Dedifferentiated amniotic fluid mesenchymal stem cell (primary cell): ENCODE data around the gene SLC2A13.
"Not testable (repeated sequence)": the region's sequence is repeated elsewhere in the genome, so short reads cannot be mapped to it uniquely, and the experiment has no call there.

ENCODE experiments used
- DNase-seq: peaks from one replicate; pipeline ENCODE4 v3.0.0-alpha.2; 2016; ENCODE audit errors: extremely low spot score

Gene SLC2A13

DNA sequence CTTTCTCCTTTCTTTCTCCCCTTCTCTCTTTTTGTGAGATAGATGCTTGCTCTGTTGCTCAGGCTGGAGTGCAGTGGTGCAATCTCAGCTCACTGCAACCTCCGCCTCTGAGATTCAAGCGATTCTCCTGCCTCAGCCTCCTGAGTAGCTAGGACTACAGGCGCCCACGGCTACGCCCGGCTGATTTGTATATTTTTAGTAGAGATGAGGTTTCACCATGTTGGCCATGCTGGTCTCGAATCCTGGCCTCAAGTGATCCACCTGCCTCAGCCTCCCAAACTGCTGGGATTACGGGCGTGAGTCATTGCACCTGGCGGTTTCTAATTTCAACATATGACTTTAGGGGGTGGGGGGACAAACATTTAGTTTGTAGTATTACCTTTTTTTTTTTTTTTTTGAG lies 293.4 kb downstream of the SLC2A13 start:
- not testable (repeated sequence) for DNase-seq

DNA sequence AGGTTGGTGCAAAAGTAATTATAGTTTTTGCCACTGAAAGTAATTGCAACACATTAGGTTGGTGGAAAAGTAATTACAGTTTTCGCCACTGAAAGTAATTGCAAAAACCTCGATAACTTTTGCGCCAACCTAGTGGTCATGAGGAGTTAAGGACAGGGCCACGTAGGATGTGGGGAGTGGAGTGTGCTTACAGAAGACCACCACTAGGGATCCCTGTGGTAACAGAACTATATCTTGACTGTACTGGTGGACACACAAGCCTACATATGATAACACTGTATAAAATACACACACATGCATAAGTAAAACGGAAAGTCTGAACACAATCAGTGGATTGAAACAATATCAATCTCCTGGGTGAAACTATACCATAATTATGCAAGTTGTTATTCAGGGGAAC lies 298.8 kb downstream of the SLC2A13 start:
- no peak for DNase-seq

DNA sequence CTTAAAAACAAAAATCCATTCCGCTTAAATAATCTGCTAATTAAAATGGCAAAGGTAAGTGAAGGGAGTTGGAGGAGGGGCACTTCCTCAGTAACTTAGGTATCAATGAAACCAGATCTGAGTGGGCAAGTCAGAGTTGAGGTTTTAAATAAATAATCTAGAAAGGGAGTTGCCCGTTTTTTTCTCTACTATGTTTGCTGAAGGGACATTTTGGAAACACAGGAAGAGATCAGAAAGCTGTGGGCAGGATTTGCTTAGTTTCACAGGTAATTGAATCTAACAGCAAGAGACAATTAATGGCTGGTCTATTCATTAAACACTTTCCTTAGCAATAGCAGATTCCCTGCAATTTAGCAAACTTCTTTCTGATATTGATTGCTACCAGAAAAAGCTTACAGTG lies 300.2 kb downstream of the SLC2A13 start:
- no peak for DNase-seq

DNA sequence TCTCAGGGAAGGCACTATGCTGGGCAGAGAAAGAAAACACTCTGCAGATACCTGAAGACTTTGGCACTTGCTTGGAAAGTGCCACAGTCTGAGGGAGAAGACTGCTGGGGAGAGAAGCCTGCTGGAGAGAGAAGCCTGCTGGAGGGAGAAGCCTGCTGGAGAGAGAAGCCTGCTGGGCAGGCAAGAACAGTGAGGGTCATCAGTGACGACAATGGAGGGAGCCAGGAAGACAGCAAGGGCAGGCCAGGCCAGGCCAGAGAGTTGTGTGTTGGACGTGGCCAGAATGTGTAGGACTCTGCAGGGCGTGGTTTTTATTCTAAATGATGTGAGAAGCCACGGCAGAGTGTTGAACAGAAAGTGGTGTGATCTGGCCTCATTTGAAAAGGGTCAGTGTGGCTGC lies 301.0 kb downstream of the SLC2A13 start:
- no peak for DNase-seq

DNA sequence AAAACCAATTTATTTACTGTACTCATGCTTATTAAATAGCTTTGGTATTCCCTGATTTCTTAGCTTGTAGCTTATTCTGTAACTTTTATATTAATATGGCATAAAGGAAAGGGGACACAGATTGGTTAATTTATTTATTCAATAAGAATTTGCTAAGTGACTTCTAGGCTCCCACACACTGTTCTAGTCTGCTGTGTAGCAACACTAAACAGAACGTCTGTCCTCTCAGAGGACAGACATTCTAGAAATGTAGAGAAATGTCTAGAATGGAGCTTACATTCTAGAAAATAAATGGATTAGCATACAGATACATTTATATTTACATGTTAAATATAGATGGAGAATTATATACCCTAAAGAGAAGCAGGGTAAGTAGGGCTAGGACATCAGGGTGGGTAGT lies 301.4 kb downstream of the SLC2A13 start:
- no peak for DNase-seq

DNA sequence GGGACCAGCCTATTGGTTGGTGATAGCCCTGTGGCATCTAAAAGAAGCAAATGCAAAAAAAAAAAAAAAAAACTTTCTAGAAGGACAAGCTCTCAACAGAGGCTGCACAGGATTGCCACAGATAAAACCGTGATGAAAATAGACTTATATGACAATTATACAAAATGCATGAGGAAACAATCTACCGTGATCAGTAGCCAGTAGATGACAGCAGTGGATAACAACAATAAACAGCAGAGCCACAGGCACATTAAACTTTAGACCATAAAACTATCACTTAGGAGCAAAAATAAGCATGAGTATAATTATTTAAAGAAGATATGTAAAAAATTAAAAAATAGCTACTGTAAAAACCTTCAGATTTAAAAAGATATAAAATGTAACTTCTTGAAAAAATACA lies 302.7 kb downstream of the SLC2A13 start:
- no peak for DNase-seq

DNA sequence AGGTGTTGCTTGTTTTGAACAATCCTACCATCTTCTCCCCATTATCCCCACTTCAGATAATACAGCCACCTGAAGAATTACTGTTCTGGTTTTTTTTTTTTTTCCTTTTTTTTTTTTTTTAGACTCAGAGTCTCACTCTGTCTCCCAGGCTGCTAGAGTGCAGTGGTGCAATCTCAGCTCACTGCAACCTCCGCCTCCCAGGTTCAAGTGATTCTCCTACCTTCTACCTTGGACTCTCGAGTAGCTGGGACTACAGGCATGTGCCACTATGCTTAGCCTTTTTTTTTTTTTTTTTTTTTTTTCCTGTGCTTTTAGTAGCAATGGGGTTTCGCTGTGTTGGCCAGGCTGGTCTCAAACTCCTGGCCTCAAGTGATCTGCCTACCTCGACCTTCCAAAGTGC lies 306.9 kb downstream of the SLC2A13 start:
- no peak for DNase-seq

DNA sequence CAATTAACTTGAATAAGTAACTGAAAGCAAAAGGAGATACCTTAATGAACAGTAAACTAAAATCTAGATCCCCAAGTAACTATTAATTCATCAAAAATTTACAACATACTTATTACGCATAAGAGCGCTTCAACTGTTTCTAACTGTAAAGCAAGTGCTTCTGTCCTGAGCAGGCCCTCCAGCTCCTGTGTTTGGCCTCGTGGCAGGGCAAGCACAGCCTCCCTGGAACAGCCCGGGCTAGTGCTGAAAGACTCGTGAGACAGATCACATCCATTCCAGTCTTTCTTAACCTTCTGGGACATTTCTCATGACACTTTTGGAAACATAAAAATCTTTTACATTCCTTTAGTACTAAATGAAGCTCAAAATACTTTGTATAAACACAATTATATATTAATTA lies 307.5 kb downstream of the SLC2A13 start:
- no peak for DNase-seq

DNA sequence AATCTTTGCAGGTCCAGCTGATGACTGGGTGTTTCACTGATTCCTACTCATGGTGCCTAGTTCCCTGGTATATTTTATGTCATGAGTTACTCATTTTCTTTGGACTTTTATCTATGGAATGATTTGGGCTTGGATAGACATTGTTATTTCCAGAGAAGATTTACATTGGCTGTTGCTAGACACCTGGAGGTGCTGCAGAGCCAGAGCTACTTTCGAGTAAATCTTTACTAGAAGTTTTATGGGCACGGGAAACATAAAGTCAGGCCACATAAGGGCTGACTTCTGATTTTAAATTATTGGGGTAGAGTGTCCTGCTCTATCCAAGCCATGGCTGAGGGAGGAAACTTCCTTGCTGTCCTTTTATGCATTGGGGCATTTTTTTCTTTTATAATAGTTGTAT lies 310.4 kb downstream of the SLC2A13 start:
- DNase-seq: no peak

DNA sequence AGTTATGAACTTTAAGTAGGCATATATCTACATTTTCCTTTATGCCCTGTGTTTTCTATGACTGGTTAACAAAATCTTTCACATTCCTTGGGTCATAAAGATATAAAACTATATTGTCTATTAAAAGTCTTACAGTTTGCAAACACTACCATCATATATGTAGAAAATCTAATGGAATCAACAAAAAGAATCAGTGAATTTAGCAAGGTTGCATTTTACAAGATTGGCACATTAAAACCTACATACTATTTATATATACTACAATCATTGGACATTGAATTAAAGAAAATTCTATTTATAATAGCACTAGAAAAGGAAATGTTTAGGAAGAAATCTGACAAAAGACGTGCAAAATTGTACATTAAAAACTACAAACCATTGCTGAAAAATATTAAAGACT lies 312.9 kb downstream of the SLC2A13 start:
- DNase-seq: no peak

DNA sequence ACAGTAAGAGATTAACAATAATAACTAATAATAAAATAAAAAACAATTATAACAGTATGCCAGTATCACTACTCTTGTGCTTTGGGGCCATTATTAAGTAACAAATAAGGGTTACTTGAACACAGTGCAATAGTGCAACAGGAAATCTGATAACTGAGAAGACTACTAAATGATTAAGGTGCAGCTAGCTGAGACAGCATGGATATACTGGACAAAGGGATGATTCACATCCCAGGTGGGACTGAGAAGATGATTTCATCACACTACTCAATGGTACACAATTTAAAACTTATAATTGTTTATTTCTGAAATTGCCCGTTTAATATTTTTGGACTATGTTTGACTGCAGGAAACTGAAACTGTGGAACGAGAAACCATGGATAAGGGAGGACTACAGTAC lies 317.6 kb downstream of the SLC2A13 start:
- no peak for DNase-seq

DNA sequence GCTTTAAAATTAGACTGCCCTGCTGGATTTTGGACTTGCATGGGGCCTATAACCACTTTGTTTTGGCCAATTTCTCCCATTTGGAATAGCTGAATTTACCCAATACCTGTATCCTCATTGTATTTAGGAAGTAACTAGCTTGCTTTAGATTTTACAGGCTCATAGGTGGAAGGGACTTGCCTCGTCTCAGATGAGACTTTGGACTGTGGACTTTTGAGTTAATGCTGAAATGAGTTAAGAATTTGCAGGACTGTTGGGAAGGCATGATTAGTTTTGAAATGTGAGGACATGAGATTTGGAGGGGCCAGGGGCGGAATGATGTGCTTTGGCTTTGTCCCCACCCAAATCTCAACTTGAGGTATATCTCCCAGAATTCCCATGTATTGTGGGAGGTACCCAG lies 320.1 kb downstream of the SLC2A13 start:
- DNase-seq: not testable (repeated sequence)

DNA sequence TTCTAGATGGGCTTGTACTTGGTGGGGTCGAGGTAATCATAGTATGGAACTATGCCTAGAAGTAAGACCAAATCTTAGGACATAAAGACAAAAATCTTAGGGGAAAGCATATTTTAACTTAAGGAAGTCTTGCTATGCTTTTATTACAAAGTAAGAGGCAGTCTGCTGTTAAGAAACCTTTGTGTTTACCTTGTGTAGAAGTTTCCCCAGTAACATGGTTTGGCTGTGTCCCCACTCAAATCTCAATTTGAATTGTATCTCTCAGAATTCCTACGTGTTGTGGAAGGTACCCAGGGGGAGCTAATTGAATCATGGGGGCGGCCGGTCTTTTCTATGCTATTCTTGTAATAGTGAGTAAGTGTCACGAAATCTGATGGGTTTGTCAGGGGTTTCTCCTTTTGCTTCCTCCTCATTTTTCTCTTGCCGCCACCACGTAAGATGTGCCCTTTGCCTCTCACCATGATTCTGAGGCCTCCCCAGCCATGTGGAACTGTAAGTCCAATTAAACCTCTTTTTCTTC lies 323.8 kb downstream of the SLC2A13 start:
- DNase-seq: no peak

DNA sequence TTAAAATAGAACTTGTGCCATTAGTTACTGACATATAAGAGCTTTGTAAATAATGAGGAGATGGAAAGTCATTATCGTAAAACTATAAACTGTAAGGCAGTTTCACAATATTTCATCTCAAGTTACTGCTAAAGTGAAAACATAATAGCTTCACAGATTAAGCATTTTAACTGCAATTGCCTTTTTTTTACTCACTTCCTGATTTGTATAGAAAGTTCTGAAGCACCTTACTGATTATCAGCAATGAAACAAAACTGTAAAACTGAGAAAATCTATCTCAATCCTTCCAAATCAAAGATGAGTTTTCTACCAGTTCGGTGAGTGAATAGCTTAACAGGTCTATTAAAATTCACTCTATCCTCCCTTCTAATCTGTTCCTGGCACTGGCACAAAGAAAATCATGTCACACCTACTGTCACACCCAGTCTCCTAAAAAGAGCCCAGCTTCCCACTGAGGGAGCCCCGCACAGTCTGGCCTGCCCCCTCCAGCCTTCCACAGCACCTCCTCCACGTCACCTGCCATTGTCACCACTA lies 324.9 kb downstream of the SLC2A13 start:
- DNase-seq: no peak

DNA sequence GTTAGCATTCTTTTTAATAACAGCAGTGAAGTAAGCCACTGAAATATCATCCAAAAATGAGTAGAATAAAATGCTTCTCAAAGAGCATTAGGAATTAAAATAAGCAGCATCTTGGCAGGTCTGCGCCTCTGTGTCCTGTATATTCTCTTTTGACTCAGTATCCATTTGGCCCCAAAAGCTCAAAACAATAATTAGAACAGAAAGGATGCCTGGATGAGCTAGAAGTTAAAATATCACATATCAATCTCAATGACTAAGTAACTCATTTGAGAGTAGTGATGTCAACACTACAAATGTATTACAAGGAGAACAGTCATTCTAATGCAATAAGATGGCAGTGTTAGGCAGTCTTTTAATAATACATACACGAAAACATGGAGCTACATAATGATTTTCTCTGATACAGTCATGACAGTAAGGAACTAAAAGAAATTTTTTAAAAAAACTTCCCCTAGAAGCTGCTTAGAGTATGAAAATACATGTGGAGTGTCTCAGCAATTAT lies 325.4 kb downstream of the SLC2A13 start:
- DNase-seq: no peak

DNA sequence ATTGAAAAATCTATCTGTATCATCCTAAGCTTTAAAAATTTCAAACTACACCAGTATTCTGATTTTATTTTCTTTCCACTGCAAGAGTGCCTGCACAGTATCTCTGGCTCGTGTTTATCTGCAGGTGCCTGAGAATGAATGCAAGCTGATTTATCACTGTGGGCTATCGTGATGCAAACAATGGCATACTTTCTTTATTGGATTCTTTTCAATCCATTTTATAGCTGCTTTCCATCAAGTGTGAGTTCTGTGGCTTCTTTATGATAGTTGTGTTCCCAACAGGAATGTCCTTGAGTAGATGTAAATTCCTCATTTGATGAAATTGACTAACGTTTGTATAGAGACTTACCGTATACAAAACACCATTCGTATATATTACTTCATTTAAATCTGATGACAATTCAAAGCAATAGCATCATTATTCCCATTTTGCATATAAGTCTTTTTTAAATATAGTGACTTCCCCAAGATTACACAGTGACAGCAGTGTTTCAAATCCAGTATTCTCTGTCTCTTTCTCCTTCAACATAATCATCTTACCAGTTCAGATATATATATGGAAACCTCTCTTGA lies 326.0 kb downstream of the SLC2A13 start:
- no peak for DNase-seq

DNA sequence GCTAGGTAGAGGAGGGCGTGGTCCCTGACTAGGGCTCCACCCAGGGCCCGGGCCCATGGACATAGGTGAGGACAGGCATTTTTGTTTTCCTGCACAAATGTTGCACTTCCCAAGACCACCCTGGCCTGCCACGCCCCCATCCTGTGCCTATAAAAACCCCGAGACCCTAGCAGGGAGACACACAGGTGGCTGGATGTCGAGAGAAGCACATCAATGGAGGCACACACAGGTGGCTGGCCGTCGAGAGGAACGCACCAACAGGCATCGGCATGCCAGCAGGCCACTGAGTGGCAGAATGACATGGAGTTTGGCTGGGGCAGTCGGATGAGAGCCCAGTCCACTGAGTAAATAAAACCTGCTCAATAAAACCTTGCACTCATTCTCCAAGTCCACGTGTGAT lies 328.4 kb downstream of the SLC2A13 start:
- DNase-seq: no peak

DNA sequence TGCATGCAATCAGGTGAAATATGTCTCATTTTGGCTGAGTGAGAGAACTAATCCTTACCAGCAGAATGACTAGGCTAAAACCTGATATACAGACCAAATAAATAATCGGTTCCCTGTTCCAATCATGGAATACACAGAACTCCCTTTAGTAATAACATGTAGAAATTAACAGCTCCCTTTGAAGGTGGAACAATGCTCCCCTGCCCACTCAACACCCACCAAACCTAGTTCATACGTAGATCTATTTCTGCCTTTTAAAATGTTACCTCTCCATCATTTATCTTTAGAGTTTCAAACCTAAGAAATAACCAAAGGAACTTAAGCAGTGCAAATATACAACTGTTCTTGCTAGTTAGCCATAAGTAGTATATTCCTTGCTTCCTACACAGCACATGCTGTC lies 332.6 kb downstream of the SLC2A13 start:
- DNase-seq: peak; percentile 34

DNA sequence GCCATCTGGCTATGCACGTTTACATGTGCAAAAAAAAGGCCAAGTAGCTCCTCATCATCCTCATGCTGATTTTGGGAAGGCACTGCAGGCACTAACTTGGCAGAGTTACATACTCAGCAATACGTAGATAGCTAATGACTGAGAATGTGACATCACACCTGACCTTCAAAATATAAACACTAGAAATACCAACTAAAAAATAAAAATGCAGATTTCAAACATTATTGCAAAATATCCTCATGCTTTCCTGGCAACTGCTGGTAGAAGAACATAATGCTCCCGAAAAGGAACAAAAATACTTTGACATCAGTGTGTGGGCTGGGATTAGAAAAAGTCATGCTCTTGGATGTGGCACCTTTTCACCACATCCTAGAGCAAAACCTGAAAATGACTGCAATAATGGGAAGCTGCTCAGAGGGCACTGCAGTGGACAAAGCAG lies 333.0 kb downstream of the SLC2A13 start:
- no peak for DNase-seq

DNA sequence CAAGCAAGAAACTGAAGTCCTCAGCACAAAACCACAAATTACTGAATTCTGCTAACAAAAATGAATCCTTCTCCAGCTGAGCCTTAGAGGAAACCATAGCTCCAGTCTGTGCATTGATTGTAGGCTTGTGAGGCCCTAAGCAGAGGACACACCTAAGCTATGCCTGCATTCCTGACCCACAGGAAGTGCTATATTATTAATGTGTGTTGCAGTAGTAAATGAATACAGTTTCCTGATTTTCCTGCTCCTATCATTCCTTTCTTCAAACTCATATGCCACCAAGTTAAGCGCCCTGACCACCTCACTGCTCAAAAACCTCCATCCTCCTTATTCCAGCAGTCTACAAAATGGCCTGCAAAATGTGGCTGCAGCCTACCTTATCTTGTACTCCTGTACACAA lies 334.4 kb downstream of the SLC2A13 start:
- no peak for DNase-seq

DNA sequence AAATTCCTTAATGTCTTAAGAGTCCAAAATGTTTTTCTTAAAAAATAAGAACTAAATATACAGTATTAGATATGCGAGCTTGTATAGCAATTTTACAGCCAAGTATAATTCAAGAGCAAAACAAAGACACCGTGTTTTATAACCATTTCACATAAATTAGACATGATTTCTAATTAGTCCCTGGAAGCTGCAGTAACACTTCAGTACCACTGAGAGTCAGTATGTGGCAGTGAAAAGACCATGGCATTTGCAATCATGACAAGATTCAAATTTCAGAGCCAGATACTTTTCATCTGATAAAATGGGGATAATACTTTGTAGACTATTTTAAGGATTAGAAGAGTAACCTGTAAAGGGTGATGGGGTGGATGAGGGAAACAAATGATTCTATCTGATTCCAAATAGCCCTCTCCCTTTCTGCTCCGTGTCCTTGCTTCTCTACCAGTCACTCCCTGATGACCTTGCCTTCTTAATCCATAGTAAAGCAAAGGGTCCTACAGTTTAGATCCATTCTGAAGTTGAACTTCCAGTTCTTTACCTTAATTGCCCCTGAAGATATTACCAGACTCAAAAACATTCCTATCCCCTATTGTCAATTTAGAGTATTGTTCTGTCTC lies 340.8 kb downstream of the SLC2A13 start:
- peak; percentile 49 for DNase-seq

DNA sequence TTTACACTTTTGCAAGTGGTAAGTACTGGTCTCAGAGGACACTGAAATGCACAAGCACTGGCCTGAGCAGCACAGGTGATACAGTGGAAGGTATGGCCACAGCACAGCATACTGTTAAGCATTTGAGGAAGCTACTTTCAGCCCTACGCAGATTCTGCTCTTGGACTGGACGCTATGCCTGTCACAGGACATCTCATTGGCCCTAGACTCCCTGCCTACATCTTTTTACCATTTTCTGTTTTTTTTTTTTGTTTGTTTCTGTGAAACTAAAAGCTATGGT lies 342.1 kb downstream of the SLC2A13 start:
- no peak for DNase-seq

DNA sequence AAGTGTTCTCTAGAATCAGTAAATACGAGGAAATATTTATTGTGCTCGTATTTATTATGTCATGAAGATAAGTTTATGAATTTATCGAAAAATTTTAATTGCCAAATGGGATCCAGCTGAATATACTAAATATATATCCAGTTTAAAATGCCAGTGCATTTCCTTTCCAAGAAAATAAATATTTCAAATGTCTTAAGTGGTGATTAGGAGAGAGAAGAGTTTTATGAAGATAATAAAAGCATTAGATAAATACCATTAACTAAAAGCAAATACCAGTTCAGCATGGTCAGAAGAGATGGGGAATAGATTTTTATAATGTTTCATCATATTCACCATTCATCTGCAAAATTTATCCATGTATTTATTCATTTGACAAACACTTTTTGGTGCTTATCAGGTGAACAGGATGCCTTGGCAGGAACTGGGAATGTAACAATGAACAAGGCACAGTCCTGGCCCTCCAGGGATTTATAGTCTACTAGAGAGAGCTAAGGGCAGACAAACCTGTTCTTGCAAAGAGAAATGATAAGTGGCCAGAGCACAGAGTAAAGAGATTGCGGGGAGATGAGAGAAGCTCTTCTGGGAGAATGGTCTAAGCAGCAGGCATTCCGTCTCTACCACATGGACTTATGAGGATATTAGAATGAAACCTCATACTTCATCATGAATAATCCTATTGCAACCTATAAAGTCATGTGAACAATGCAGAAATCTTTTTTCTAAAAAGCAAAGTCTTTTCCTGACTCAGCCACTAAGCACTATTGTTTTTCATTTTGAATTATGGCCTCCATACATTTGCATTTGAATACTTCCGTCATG lies 342.6 kb downstream of the SLC2A13 start:
- no peak for DNase-seq
